Measurements from ENCODE around the gene CKAP4. TPM values are rescaled to one million over a fixed set of nuclear protein-coding genes. Genes with fewer than 3 reads are reported as not detected.

Gene CKAP4
- total and polyA plus RNA-seq, 2 experiments from 2014 or later = 32.3 to 58.8 TPM

DNA sequence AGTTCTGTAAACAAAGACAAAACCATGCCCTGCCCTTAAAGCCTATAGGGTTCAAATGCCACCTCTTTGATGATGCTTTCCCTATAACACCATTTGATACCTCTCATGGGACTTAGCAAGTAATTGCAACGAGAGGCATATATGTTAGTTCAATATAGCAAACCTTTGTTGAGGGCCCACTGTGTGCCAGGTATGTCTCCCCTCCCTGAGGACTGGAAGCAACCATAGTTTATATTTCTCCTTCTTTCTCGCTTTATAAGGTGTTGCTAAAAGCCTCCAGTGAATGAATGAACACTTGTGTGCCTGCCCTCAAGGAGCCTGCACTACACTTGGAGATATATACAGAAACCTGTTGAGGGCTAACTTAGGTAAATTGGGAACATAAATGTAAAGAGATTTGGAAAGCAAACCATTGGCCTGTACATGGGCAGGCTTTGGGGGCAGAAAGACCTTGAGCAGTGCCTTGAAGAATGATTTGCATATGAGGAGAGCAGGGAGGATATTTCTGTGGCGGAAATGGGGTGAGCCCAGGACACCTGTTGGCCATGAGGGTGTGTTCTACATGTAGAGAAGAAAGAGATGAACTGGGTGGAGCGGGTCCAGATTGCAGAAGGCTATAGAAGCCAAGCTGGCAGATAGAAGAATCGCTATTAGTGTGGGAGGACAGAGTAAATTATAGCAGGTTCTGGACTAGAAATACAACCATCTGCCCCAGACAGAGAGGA is 1.8 kb upstream of the CKAP4 start:
- Histone ChIP-seq H3F3A (replicated peaks; ENCODE audit: low read depth) (no peaks in the 10 kb centered on the region), H3K9me2 (ENCODE audit: insufficient read depth) (no peaks in the 10 kb centered on the region), H4K20me1 (replicated peaks; ENCODE audit: insufficient read depth) (peaks cover 5% of the 10 kb centered on the region; the same call in 1 of the 2 replicates), H3K4me3 (peak overlapping the region; percentile 85; the same call in 1 of the 2 replicates), H3K4me1 (ENCODE audit: insufficient read depth) (peaks cover 38% of the 10 kb centered on the region), H3K79me2 (replicated peaks; ENCODE audit: insufficient read depth) (peaks cover 19% of the 10 kb centered on the region), H3K4me2 (peak overlapping the region; percentile 96; the same call in 1 of the 2 replicates), H3K36me3 (ENCODE audit: insufficient read depth) (no peaks in the 10 kb centered on the region), H2AFZ (no peak overlapping the region), H3K27ac (ENCODE audit: low read depth) (no peak overlapping the region), H3K27me3 (ENCODE audit: insufficient read depth) (0 out of 2 replicates have a peak, but pooled peaks cover 6% of the 10 kb centered on the region)
- no peak for TF ChIP-seq JUNB (IDR thresholded peaks at IDR 0.05; ENCODE audit: unreplicated experiment)
- no peak for TF ChIP-seq CREB1 (CRISPR knock-in tag; IDR thresholded peaks at IDR 0.05; ENCODE audit: low read depth)
- TF ChIP-seq, protein P1, sequence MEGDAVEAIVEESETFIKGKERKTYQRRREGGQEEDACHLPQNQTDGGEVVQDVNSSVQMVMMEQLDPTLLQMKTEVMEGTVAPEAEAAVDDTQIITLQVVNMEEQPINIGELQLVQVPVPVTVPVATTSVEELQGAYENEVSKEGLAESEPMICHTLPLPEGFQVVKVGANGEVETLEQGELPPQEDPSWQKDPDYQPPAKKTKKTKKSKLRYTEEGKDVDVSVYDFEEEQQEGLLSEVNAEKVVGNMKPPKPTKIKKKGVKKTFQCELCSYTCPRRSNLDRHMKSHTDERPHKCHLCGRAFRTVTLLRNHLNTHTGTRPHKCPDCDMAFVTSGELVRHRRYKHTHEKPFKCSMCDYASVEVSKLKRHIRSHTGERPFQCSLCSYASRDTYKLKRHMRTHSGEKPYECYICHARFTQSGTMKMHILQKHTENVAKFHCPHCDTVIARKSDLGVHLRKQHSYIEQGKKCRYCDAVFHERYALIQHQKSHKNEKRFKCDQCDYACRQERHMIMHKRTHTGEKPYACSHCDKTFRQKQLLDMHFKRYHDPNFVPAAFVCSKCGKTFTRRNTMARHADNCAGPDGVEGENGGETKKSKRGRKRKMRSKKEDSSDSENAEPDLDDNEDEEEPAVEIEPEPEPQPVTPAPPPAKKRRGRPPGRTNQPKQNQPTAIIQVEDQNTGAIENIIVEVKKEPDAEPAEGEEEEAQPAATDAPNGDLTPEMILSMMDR (conservative IDR thresholded peaks at IDR 0.05; ENCODE audit: low read depth in 2 of 2) = no peak
- no peak for TF ChIP-seq POLR2AphosphoS5 (IDR thresholded peaks at IDR 0.05; ENCODE audit: low read depth)
- no peak for TF ChIP-seq EZH2phosphoT487 (IDR thresholded peaks at IDR 0.05; ENCODE audit: unreplicated experiment)
- TF ChIP-seq STAT1 (IDR thresholded peaks at IDR 0.05; ENCODE audit: unreplicated experiment) = no peak
- no peaks in the 10 kb centered on the region for H3K9me3 Mint-ChIP-seq
- no peak overlapping the region for H3K27ac Mint-ChIP-seq
- DNase-seq (ENCODE audit: low spot score) (no peak), ATAC-seq (no peak)
- H3K36me3 Mint-ChIP-seq (ENCODE audit: low read depth) = peaks cover 7% of the 10 kb centered on the region; the same call in 2 of the 3 replicates
- peak overlapping the region; percentile 82 for H3K4me3 Mint-ChIP-seq
- H3K4me1 Mint-ChIP-seq = peaks cover 29% of the 10 kb centered on the region
- H3K27me3 Mint-ChIP-seq (ENCODE audit: insufficient read depth, low read depth, poor library complexity) = peaks cover 9% of the 10 kb centered on the region

DNA sequence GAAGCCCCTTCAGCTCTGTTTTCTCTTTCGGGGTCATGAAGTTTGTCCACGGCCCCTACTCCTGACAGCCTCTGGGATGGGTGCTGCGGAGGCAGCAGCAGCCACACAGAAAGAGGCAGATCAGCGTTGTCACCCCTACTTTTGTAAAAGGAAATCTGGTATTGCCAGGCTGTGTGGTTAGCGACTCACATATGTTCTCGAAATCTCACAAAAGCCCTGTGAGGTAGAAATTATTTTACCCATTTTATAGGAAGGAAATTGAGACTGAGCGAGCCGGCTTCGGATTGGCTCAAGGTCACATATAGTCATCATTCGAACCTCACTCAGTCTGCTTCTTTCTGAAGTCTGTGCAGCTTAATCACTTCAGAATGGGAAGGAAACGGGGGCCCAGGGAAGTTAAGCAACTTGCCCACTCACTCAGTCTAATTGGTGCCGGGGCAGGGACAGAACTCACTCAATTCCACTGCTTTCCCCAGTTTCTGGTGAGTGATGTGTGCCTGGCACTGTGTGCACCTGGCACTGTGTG is 1.1 kb upstream of the CKAP4 start:
- DNase-seq (ENCODE audit: low spot score) = no peak
- no peak for TF ChIP-seq ZNF114 (CRISPR knock-in tag; IDR thresholded peaks at IDR 0.05)
- TF ChIP-seq, protein P2, sequence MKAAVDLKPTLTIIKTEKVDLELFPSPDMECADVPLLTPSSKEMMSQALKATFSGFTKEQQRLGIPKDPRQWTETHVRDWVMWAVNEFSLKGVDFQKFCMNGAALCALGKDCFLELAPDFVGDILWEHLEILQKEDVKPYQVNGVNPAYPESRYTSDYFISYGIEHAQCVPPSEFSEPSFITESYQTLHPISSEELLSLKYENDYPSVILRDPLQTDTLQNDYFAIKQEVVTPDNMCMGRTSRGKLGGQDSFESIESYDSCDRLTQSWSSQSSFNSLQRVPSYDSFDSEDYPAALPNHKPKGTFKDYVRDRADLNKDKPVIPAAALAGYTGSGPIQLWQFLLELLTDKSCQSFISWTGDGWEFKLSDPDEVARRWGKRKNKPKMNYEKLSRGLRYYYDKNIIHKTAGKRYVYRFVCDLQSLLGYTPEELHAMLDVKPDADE (IDR thresholded peaks at IDR 0.05) = no peak
- TF ChIP-seq, protein P1 (conservative IDR thresholded peaks at IDR 0.05; ENCODE audit: low read depth in 2 of 2) = no peak
- TF ChIP-seq NANOG (IDR thresholded peaks at IDR 0.05; ENCODE audit: borderline replicate concordance) = no peak

More for the DNA sequence above, 1.1 kb upstream of the CKAP4 start:
- Histone ChIP-seq H3K36me3 (ENCODE audit: insufficient read depth) (no peaks in the 10 kb centered on the region), H3K4me1 (ENCODE audit: insufficient read depth) (peaks cover 31% of the 10 kb centered on the region; the same call in 1 of the 2 replicates), H4K20me1 (replicated peaks; ENCODE audit: insufficient read depth) (peaks cover 7% of the 10 kb centered on the region; the same call in 1 of the 2 replicates), H3K4me2 (peak overlapping the region; percentile 96), H2AFZ (peak overlapping the region; percentile 99), H3K79me2 (replicated peaks; ENCODE audit: insufficient read depth) (peaks cover 23% of the 10 kb centered on the region), H3K9me2 (ENCODE audit: insufficient read depth) (no peaks in the 10 kb centered on the region), H3K27ac (ENCODE audit: low read depth) (no peak overlapping the region), H3K4me3 (peak overlapping the region; percentile 85), H3F3A (replicated peaks; ENCODE audit: low read depth) (no peaks in the 10 kb centered on the region), H3K27me3 (ENCODE audit: insufficient read depth) (0 out of 2 replicates have a peak, but pooled peaks cover 6% of the 10 kb centered on the region)
- Mint-ChIP-seq H3K36me3 (ENCODE audit: low read depth) (peaks cover 7% of the 10 kb centered on the region; the same call in 2 of the 3 replicates), H3K4me3 (peak overlapping the region; percentile 82), H3K4me1 (peaks cover 29% of the 10 kb centered on the region), H3K27me3 (ENCODE audit: insufficient read depth, low read depth, poor library complexity) (peaks cover 9% of the 10 kb centered on the region), H3K27ac (no peak overlapping the region), H3K9me3 (no peaks in the 10 kb centered on the region)
- ATAC-seq = peak; percentile 7
